ENCODE data around the gene EMC9.

The EMC9 gene

GRCh38 chr14:24147761-24148428 lies 6.5 kb upstream of the EMC9 start:
- no peaks in the 10 kb centered on the region for H3K9me3 Mint-ChIP-seq
- peaks cover 54% of the 10 kb centered on the region for H3K4me1 Mint-ChIP-seq (ENCODE audit: low read depth)
- peak overlapping the region; percentile 91 for H3K27ac Mint-ChIP-seq
- H3K27me3 Mint-ChIP-seq, result no peaks in the 10 kb centered on the region
- H3K36me3 Mint-ChIP-seq (ENCODE audit: low read depth), result peaks cover 96% of the 10 kb centered on the region
- peak overlapping the region; percentile 98 for H3K4me3 Mint-ChIP-seq
- intact Hi-C loops (cut with micrococcal nuclease), result loop anchor here (1.0 to 2.0 kb wide), 4 partner anchors 13 to 85 kb away; partner anchors contain the start of genes DCAF11, GMPR2, IPO4 and IRF9

GRCh38 chr14:24146978-24147760 lies 5.8 kb upstream of the EMC9 start, which contains the start of gene RNF31:
Gene RNF31, plus strand, starts transcription at chr14:24147498. Its CDS starts 201 bp downstream, at chr14:24147699.
- H3K4me3 Mint-ChIP-seq, result peak within 1 kb of the TSS; percentile 98
- H3K4me1 Mint-ChIP-seq (ENCODE audit: low read depth), result peaks cover 59% of the 10 kb centered on the region
- intact Hi-C loops (cut with micrococcal nuclease), result loop anchor here (1.0 to 2.0 kb wide), 4 partner anchors 14 to 86 kb away; partner anchors contain the start of genes DCAF11, GMPR2, IPO4 and IRF9
- peak within 1 kb of the TSS; percentile 91 for H3K27ac Mint-ChIP-seq
- H3K36me3 Mint-ChIP-seq (ENCODE audit: low read depth), result peaks cover 94% of the 10 kb centered on the region
- no peaks in the 10 kb centered on the region for H3K27me3 Mint-ChIP-seq
- no peaks in the 10 kb centered on the region for H3K9me3 Mint-ChIP-seq

GRCh38 chr14:24146453-24146977 lies 5.1 kb upstream of the EMC9 start, which contains the start of gene PSME2:
Gene PSME2, minus strand, starts transcription at chr14:24146610. Its CDS starts 29 bp downstream, at chr14:24146581.
- Mint-ChIP-seq H3K9me3 (no peaks in the 10 kb centered on the region), H3K4me1 (ENCODE audit: low read depth) (peaks cover 65% of the 10 kb centered on the region), H3K4me3 (peak within 1 kb of the TSS; percentile 98), H3K36me3 (ENCODE audit: low read depth) (peaks cover 88% of the 10 kb centered on the region), H3K27ac (peak within 1 kb of the TSS; percentile 91), H3K27me3 (no peaks in the 10 kb centered on the region)
- intact Hi-C loops (cut with micrococcal nuclease), result loop anchor here (2.0 kb wide), 2 partner anchors 42 to 86 kb away; partner anchors contain the start of genes GMPR2, IPO4 and NEDD8

- intact Hi-C loops (cut with micrococcal nuclease), result loop anchor here (2.0 kb wide), 2 partner anchors 43 to 87 kb away; partner anchors contain the start of genes GMPR2, IPO4 and NEDD8
- no peaks in the 10 kb centered on the region for H3K9me3 Mint-ChIP-seq
- H3K36me3 Mint-ChIP-seq (ENCODE audit: low read depth), result peaks cover 85% of the 10 kb centered on the region
- peaks cover 67% of the 10 kb centered on the region for H3K4me1 Mint-ChIP-seq (ENCODE audit: low read depth)
- H3K27me3 Mint-ChIP-seq, result no peaks in the 10 kb centered on the region
- H3K27ac Mint-ChIP-seq, result peak overlapping the region; percentile 91
- peak overlapping the region; percentile 98 for H3K4me3 Mint-ChIP-seq
Observed at GRCh38 chr14:24145690-24146452, 4.5 kb upstream of the EMC9 start.

- Mint-ChIP-seq H3K27ac (peak overlapping the region; percentile 91), H3K27me3 (no peaks in the 10 kb centered on the region), H3K4me3 (peak overlapping the region; percentile 98), H3K4me1 (ENCODE audit: low read depth) (peaks cover 69% of the 10 kb centered on the region), H3K36me3 (ENCODE audit: low read depth) (peaks cover 84% of the 10 kb centered on the region), H3K9me3 (no peaks in the 10 kb centered on the region)
- intact Hi-C loops (cut with micrococcal nuclease), result no loop called here
Observed at GRCh38 chr14:24145219-24145618, 3.8 kb upstream of the EMC9 start.

GRCh38 chr14:24144451-24144850 lies 3.1 kb upstream of the EMC9 start:
- no peak overlapping the region for H3K4me3 Mint-ChIP-seq
- no peaks in the 10 kb centered on the region for H3K9me3 Mint-ChIP-seq
- peaks cover 80% of the 10 kb centered on the region for H3K36me3 Mint-ChIP-seq (ENCODE audit: low read depth)
- intact Hi-C loops (cut with micrococcal nuclease), result no loop called here
- H3K4me1 Mint-ChIP-seq (ENCODE audit: low read depth), result peaks cover 69% of the 10 kb centered on the region
- no peak overlapping the region for H3K27ac Mint-ChIP-seq
- H3K27me3 Mint-ChIP-seq, result no peaks in the 10 kb centered on the region

- no peak overlapping the region for H3K27ac Mint-ChIP-seq
- H3K9me3 Mint-ChIP-seq, result no peaks in the 10 kb centered on the region
- H3K27me3 Mint-ChIP-seq, result no peaks in the 10 kb centered on the region
- peaks cover 80% of the 10 kb centered on the region for H3K36me3 Mint-ChIP-seq (ENCODE audit: low read depth)
- peaks cover 69% of the 10 kb centered on the region for H3K4me1 Mint-ChIP-seq (ENCODE audit: low read depth)
- H3K4me3 Mint-ChIP-seq, result no peak overlapping the region
- intact Hi-C loops (cut with micrococcal nuclease), result no loop called here
Observed at GRCh38 chr14:24143511-24143910, 2.1 kb upstream of the EMC9 start.

- no peaks in the 10 kb centered on the region for H3K27me3 Mint-ChIP-seq
- no peak overlapping the region for H3K4me3 Mint-ChIP-seq
- peaks cover 65% of the 10 kb centered on the region for H3K36me3 Mint-ChIP-seq (ENCODE audit: low read depth)
- intact Hi-C loops (cut with micrococcal nuclease), result no loop called here
- no peaks in the 10 kb centered on the region for H3K9me3 Mint-ChIP-seq
- H3K27ac Mint-ChIP-seq, result peak overlapping the region; percentile 42
- peaks cover 72% of the 10 kb centered on the region for H3K4me1 Mint-ChIP-seq (ENCODE audit: low read depth)
Observed at GRCh38 chr14:24139272-24139934, 2.0 kb downstream of the EMC9 start.

GRCh38 chr14:24138396-24139271 lies 2.8 kb downstream of the EMC9 start:
- Mint-ChIP-seq H3K4me3 (no peak overlapping the region), H3K9me3 (no peaks in the 10 kb centered on the region), H3K27me3 (no peaks in the 10 kb centered on the region), H3K4me1 (ENCODE audit: low read depth) (peaks cover 67% of the 10 kb centered on the region), H3K27ac (peak overlapping the region; percentile 76), H3K36me3 (ENCODE audit: low read depth) (peaks cover 57% of the 10 kb centered on the region)
- intact Hi-C loops (cut with micrococcal nuclease), result no loop called here

- peaks cover 66% of the 10 kb centered on the region for H3K4me1 Mint-ChIP-seq (ENCODE audit: low read depth)
- peaks cover 52% of the 10 kb centered on the region for H3K36me3 Mint-ChIP-seq (ENCODE audit: low read depth)
- H3K4me3 Mint-ChIP-seq, result no peak overlapping the region
- no peaks in the 10 kb centered on the region for H3K27me3 Mint-ChIP-seq
- no peaks in the 10 kb centered on the region for H3K9me3 Mint-ChIP-seq
- intact Hi-C loops (cut with micrococcal nuclease), result no loop called here
- H3K27ac Mint-ChIP-seq, result peak overlapping the region; percentile 76
Observed at GRCh38 chr14:24137529-24138395, 3.6 kb downstream of the EMC9 start.

GRCh38 chr14:24136684-24137528 lies 4.5 kb downstream of the EMC9 start:
- Mint-ChIP-seq H3K27me3 (no peaks in the 10 kb centered on the region), H3K4me1 (ENCODE audit: low read depth) (peaks cover 62% of the 10 kb centered on the region), H3K9me3 (no peaks in the 10 kb centered on the region), H3K36me3 (ENCODE audit: low read depth) (peaks cover 57% of the 10 kb centered on the region), H3K27ac (peak overlapping the region; percentile 76), H3K4me3 (peak overlapping the region; percentile 85)
- intact Hi-C loops (cut with micrococcal nuclease), result loop anchor here (1.0 kb wide), 1 partner anchor 22 kb away; no protein-coding TSS in a partner anchor
